HepG2 (cell line): ENCODE data around the gene MAJIN. TPM values are rescaled to one million over a fixed set of nuclear protein-coding genes. Genes with fewer than 3 reads are reported as not detected.

Experiments used
- CREM ChIP-seq, 2 experiments: sonication (generic) in 1 of 2; formaldehyde crosslinking in 1 of 2; IDR thresholded peaks; 2 replicates each; pipeline versions ENCODE4 v1.4.0 to v1.6.1; 2016 to 2020; ENCODE audit warnings: antibody characterized with exemption in 1 of 2, mild to moderate bottlenecking in 1 of 2, missing genetic modification reagents in 1 of 2
- DNMT1 ChIP-seq: sonication (generic); formaldehyde crosslinking; IDR thresholded peaks from 2 replicates; pipeline ENCODE4 v1.5.1; 2020; ENCODE audit warnings: mild to moderate bottlenecking, missing genetic modification reagents
- FOSL1 ChIP-seq: sonication (generic); formaldehyde crosslinking; IDR thresholded peaks from 2 replicates; pipeline ENCODE4 v1.9.0; 2021; ENCODE audit warnings: missing genetic modification reagents, borderline replicate concordance
- FOXO4 ChIP-seq: sonication (generic); formaldehyde crosslinking; conservative IDR thresholded peaks from 2 replicates; pipeline ENCODE4 v1.8.1; 2023; ENCODE audit warnings: missing genetic modification reagents
- KDM6A ChIP-seq: IDR thresholded peaks from 2 replicates; pipeline ENCODE4 v1.6.1; 2016; ENCODE audit warnings: low read depth
- KLF12 ChIP-seq: sonication (generic); formaldehyde crosslinking; IDR thresholded peaks from 2 replicates; pipeline ENCODE4 v1.4.0; 2020; ENCODE audit warnings: missing genetic modification reagents, borderline replicate concordance
- KMT2A ChIP-seq: sonication (generic); formaldehyde crosslinking; IDR thresholded peaks from 2 replicates; pipeline ENCODE4 v1.4.0; 2020; ENCODE audit warnings: missing genetic modification reagents
- MAF1 ChIP-seq: sonication (generic); formaldehyde crosslinking; IDR thresholded peaks from 2 replicates; pipeline ENCODE4 v1.5.0; 2020; ENCODE audit warnings: missing genetic modification reagents, borderline replicate concordance
- MATR3 ChIP-seq: sonication (generic); formaldehyde crosslinking; IDR thresholded peaks from 2 replicates; pipeline ENCODE4 v1.4.0; 2020; ENCODE audit warnings: missing genetic modification reagents
- NKX3-1 ChIP-seq: sonication (generic); formaldehyde crosslinking; IDR thresholded peaks from 2 replicates; pipeline ENCODE4 v1.5.0; 2020; ENCODE audit warnings: missing genetic modification reagents
- NR2F2 ChIP-seq: IDR thresholded peaks from 2 replicates; pipeline ENCODE4 v1.6.1; 2012; ENCODE audit warnings: low read depth, inconsistent platforms, borderline replicate concordance
- RBM22 ChIP-seq: fragments of 200-400 bp; formaldehyde crosslinking; optimal IDR thresholded peaks from 2 replicates; pipeline ENCODE3; 2017; ENCODE audit warnings: mild to moderate bottlenecking, low read length, moderate library complexity
- SIX4 ChIP-seq: sonication (generic); formaldehyde crosslinking; IDR thresholded peaks from 2 replicates; pipeline ENCODE4 v1.4.0; 2020; ENCODE audit warnings: missing genetic modification reagents
- SMAD3 ChIP-seq: sonication (generic); formaldehyde crosslinking; IDR thresholded peaks from 2 replicates; pipeline ENCODE4 v1.4.0; 2020; ENCODE audit warnings: missing genetic modification reagents
- ZBTB21 ChIP-seq: sonication (generic); formaldehyde crosslinking; IDR thresholded peaks from 2 replicates; pipeline ENCODE4 v1.4.0; 2020; ENCODE audit warnings: missing genetic modification reagents
- ZMYM3 ChIP-seq: sonication (generic); formaldehyde crosslinking; IDR thresholded peaks from 2 replicates; pipeline ENCODE4 v1.5.1; 2020; ENCODE audit warnings: mild to moderate bottlenecking, missing genetic modification reagents
- ZNF225 ChIP-seq: sonication (generic); formaldehyde crosslinking; IDR thresholded peaks from 2 replicates; pipeline ENCODE4 v1.4.0; 2020; ENCODE audit warnings: mild to moderate bottlenecking, missing genetic modification reagents
- ZNF235 ChIP-seq: sonication (generic); formaldehyde crosslinking; IDR thresholded peaks from 2 replicates; pipeline ENCODE4 v1.8.1; 2023; ENCODE audit warnings: mild to moderate bottlenecking, missing genetic modification reagents, borderline replicate concordance
- ZNF317 ChIP-seq: sonication (generic); formaldehyde crosslinking; IDR thresholded peaks from 2 replicates; pipeline ENCODE4 v1.5.0; 2020; ENCODE audit warnings: mild to moderate bottlenecking, missing genetic modification reagents
- ZNF414 ChIP-seq: sonication (generic); formaldehyde crosslinking; IDR thresholded peaks from 2 replicates; pipeline ENCODE4 v1.5.0; 2020; ENCODE audit warnings: missing genetic modification reagents
- ZNF644 ChIP-seq: IDR thresholded peaks from 2 replicates; pipeline ENCODE4 v1.6.1; 2016; ENCODE audit warnings: low read depth
- ZSCAN20 ChIP-seq: sonication (generic); formaldehyde crosslinking; IDR thresholded peaks from 2 replicates; pipeline ENCODE4 v1.4.0; 2020; ENCODE audit warnings: missing genetic modification reagents, mild to moderate bottlenecking, borderline replicate concordance
- polyA plus RNA-seq, 8 experiments: library from polyadenylated mRNA; depleted of rRNA in 3 of 8; stranded (reverse) in 7 of 8; unstranded in 1 of 8; fragments of >200 nt; fragmentation: Illumina TruSeq in 4 of 8; extraction: Trizol in 4 of 8; gene quantifications; 2 replicates each; pipeline versions ENCODE4 v1.2.1 to v1.2.3, GENCODE V29; 2011 to 2016; ENCODE audit warnings: low read depth in 4 of 8, missing spikeins in 1 of 8, mixed read lengths in 1 of 8; ENCODE audit not compliant: insufficient read depth in 1 of 8
- total RNA-seq, 5 experiments: library from RNA; depleted of rRNA; stranded (reverse); fragments of >200 nt; fragmentation: Illumina TruSeq; extraction: Trizol; gene quantifications; 2 replicates each; pipeline ENCODE4 v1.2.3, GENCODE V29; 2016; ENCODE audit warnings: low read depth in 1 of 5
- TF ChIP-seq, protein P1 (sequence below): sonication (generic); formaldehyde crosslinking; IDR thresholded peaks from 2 replicates; pipeline ENCODE4 v1.9.0; 2021; ENCODE audit warnings: missing genetic modification reagents, mild to moderate bottlenecking, borderline replicate concordance
- TF ChIP-seq, protein P2 (sequence below): sonication (generic); formaldehyde crosslinking; IDR thresholded peaks from 2 replicates; pipeline ENCODE4 v1.4.0; 2020; ENCODE audit warnings: missing genetic modification reagents, borderline replicate concordance
- TF ChIP-seq, protein P3 (sequence below): sonication (generic); formaldehyde crosslinking; IDR thresholded peaks from 2 replicates; pipeline ENCODE4 v1.8.0; 2022; ENCODE audit warnings: missing genetic modification reagents, mild to moderate bottlenecking, borderline replicate concordance

Gene MAJIN
- total and polyA plus RNA-seq, 2 of the 13 experiments (the other 11 are each of a cell fraction or from before 2014, with no cell fraction given), result not detected

DNA sequence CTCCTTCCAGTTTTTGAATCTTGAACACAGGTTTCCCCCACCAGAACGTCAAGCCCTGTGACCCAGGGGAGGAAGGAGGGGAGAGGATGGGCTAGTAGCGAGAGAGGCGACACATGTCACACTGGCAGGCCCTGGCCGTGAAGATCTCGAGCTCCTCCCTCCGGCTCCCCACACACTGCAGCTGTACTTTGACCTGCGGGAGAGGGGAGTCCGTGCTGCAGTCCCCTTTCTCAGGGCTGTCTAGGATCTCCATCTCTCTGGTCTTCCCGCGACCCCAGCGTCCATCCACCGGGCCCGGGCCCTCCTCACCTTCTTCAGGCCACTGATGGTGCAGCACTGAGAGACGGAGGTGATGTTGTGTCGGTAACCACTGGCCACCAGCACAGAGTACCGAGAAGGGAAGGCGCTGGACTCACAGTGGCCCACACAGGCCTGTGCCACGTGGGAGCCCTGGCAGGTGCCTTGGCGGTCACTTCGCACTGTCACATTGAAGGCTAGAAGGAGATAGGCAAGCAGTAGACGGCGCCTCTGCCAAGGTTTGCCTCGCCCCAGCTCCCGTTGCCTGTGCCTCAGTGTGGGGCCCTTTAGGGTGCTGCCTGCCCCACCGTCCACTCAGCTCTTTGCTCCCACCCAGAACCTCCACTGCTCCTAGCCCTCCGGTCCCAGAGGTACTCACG, 37.1 kb downstream of the MAJIN start (continued):
- TF ChIP-seq ZNF225, result peak; percentile 70; the same call in 1 of the 2 replicates
- TF ChIP-seq NKX3-1 (CRISPR knock-in tag), result no peak
- no peak for TF ChIP-seq MAF1
- TF ChIP-seq ZNF414 (CRISPR knock-in tag), result no peak
- no peak for TF ChIP-seq ZNF317 (CRISPR knock-in tag)
- no peak for TF ChIP-seq ZBTB21 (CRISPR knock-in tag)
- TF ChIP-seq, protein P1, sequence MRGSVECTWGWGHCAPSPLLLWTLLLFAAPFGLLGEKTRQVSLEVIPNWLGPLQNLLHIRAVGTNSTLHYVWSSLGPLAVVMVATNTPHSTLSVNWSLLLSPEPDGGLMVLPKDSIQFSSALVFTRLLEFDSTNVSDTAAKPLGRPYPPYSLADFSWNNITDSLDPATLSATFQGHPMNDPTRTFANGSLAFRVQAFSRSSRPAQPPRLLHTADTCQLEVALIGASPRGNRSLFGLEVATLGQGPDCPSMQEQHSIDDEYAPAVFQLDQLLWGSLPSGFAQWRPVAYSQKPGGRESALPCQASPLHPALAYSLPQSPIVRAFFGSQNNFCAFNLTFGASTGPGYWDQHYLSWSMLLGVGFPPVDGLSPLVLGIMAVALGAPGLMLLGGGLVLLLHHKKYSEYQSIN (CRISPR knock-in tag), result no peak
- TF ChIP-seq KLF12, result no peak
- TF ChIP-seq ZSCAN20, result no peak
- no peak for TF ChIP-seq CREM (IDR thresholded peaks at IDR 0.05)
- TF ChIP-seq CREM (CRISPR knock-in tag; IDR thresholded peaks at IDR 0.05), result no peak
- TF ChIP-seq FOXO4, result no peak
- TF ChIP-seq SMAD3 (CRISPR knock-in tag), result no peak
- no peak for TF ChIP-seq MATR3 (CRISPR knock-in tag)
- TF ChIP-seq FOSL1 (CRISPR knock-in tag), result no peak
- TF ChIP-seq ZNF644 (CRISPR knock-in tag), result no peak
- no peak for TF ChIP-seq SIX4
- no peak for TF ChIP-seq NR2F2
- peak; percentile 44; the same call in 1 of the 2 replicates for TF ChIP-seq KMT2A (CRISPR knock-in tag)
- no peak for TF ChIP-seq ZMYM3 (CRISPR knock-in tag)
- TF ChIP-seq, protein P2, sequence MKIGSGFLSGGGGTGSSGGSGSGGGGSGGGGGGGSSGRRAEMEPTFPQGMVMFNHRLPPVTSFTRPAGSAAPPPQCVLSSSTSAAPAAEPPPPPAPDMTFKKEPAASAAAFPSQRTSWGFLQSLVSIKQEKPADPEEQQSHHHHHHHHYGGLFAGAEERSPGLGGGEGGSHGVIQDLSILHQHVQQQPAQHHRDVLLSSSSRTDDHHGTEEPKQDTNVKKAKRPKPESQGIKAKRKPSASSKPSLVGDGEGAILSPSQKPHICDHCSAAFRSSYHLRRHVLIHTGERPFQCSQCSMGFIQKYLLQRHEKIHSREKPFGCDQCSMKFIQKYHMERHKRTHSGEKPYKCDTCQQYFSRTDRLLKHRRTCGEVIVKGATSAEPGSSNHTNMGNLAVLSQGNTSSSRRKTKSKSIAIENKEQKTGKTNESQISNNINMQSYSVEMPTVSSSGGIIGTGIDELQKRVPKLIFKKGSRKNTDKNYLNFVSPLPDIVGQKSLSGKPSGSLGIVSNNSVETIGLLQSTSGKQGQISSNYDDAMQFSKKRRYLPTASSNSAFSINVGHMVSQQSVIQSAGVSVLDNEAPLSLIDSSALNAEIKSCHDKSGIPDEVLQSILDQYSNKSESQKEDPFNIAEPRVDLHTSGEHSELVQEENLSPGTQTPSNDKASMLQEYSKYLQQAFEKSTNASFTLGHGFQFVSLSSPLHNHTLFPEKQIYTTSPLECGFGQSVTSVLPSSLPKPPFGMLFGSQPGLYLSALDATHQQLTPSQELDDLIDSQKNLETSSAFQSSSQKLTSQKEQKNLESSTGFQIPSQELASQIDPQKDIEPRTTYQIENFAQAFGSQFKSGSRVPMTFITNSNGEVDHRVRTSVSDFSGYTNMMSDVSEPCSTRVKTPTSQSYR (CRISPR knock-in tag), result no peak
- TF ChIP-seq ZNF235, result no peak
- no peak for TF ChIP-seq DNMT1
- TF ChIP-seq, protein P3, sequence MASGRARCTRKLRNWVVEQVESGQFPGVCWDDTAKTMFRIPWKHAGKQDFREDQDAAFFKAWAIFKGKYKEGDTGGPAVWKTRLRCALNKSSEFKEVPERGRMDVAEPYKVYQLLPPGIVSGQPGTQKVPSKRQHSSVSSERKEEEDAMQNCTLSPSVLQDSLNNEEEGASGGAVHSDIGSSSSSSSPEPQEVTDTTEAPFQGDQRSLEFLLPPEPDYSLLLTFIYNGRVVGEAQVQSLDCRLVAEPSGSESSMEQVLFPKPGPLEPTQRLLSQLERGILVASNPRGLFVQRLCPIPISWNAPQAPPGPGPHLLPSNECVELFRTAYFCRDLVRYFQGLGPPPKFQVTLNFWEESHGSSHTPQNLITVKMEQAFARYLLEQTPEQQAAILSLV (CRISPR knock-in tag), result peak; percentile 40; the same call in 1 of the 2 replicates
- TF ChIP-seq KDM6A (CRISPR knock-in tag), result no peak
- peak; percentile 46 for TF ChIP-seq RBM22
